ENCODE data around the gene SMCO4.
"Not testable (repeated sequence)": the region's sequence is repeated elsewhere in the genome, so short reads cannot be mapped to it uniquely, and the experiment has no call there.

The SMCO4 gene

DNA sequence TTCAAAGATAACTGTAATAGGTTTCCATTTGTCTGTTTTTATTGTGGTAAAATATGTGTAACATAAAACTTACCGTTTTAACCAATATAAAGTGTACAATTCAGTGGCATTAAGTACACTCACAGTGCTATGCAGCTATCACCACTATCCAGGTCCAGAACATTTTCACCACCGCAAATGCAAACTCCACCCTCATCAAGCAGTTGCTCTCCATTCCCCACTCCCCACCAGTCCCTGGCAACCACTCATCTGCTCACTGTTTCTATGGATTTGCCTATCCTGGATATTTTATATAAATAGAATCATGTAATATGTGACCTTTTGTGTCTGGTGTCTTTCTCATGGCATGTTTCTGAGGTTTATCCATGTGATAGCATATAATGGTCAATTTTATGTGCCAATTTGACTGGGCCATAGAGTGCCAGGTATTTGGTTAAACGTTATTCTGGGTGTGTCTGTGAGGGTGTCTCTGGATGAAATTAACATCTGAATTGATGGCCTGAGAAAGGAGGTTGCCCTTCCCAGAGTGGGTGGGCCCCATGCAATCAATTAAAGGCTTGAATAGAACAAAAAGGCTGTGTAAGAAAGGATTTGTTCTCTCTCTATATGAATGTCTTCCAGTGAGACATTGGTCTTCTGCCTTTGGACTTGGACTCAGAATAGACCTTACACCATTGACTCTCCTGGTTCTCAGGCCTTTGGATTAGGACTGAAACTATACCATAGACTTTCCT lies 17.2 kb upstream of the SMCO4 start:
- DNase-seq (ENCODE audit: low spot score) = no peak

DNA sequence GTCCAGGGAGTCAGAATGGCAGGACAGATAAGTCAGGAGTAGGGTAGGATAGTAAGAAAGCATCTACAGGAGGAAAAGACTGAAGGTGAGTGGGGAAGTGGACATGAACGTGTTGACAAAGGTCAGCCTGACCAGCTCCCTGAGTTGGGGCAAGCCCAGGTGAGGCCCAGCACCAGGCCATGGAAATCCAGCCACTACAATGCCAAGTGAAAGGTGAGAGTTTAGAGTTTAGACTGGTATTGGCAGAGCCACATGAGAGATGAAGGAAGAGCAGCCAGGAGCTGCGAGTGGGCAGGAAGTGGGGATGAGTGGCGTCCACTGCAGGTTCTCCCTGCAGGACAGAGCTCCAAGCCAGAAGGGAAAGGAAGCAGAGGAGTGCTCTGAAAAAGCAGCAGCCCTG lies 16.5 kb upstream of the SMCO4 start:
- no peak for DNase-seq (ENCODE audit: low spot score)

DNA sequence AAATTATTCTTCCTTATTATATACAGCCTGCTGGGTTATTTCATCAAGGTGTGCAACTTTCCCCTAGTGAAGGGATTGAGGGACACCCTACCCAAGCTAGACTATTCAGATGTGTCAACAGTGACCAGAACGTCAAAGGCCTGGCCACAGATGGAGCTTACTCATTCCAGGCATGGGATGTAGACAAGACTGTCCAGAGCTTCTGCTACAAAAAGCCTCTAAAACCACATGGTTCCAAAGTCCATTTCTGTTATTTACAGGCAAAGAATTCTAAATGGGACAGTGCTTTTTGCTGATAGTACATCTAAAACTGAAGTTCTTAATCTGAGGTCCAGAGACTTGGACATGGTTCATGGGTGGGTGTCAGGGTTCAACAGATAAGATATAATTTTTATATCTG lies 9.7 kb upstream of the SMCO4 start:
- DNase-seq (ENCODE audit: low spot score) = no peak

DNA sequence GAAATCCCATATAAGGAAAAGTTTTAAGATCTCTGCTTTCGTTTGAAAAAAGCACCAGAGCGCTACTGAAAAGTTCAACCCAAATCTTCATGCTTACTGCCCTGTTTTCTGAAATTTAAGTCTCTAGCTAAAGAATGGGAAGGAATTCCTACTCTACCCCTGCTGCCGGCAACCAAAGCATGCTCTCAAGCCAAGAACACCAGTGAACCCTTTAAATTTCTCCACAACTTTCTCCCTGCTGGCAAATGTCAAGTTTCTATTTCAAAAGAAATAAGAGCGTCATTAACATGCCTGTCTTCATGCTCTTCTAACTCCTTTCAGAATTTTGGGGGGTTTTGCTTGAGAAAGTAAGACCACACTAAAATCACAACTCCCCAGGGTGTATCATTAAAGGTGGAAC lies 6.8 kb upstream of the SMCO4 start:
- DNase-seq (ENCODE audit: low spot score) = no peak

DNA sequence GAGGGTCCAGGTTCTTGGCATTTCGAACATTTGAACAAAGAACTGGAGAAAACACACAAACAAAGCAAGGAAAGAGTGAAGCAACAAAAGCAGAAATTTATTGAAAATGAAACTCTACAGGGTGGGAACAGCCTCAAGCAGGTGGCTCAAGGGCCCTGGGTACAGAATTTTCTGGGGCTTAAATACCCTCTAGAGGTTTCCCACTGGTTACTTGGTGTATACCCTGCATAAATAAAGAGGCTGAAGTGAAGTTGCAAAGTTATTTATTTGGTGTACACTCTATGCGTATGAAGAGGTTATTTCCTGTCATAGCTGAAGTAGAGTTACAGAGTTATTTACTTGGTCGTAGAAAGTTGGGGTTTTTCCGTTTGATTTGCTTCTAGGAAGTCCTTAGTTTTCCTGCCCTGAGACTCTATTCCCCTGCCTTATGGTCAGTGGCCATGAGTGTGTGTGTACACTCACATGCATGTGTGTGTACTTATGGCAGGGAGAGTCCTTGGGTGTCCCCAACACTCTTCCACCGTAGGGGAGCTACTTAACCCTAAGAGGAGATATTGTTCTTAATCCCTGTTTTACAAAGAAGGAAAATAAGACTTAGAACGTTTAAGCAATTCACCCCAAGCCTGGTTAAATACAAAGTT lies 5.6 kb upstream of the SMCO4 start:
- no peak for DNase-seq (ENCODE audit: low spot score)

DNA sequence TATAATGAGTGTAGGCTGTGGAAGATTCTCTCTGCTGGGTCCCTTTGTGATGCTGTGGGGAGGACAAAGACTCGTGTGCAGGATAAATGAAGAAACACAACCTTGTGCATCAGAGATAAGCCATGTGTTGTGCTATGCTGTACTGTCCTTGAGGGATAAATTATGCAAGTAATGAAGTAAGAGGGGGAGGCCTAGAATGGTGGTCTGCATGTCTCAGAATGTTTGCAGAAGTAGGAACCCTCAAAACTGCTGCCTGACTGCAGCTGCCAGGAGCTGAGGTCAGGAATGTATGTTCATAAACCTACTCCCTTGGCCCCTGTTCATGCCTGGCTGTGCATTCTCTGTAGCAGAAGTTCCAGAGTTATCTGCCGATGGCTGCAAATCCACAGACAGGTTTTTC lies 4.6 kb upstream of the SMCO4 start:
- DNase-seq (ENCODE audit: low spot score) = no peak

DNA sequence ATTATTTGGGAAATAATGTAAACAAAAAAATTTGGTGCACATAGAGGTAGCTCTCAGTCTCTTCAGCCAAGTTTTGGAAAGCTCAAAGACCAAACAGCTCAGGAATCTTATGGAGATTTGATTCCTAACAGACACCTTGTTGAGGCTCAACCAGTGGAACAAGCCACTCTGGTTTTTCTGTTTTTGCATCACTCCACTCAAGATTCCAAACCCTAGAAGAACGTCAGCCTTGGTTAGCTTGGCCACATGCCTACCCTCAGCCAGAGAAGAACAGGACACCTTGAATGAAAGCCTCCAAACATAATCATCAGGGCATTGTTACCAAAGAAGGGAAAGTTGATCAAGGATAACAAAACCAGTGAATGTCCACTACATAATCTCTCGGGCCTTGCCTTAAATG lies 3.8 kb upstream of the SMCO4 start:
- no peak for DNase-seq (ENCODE audit: low spot score)

DNA sequence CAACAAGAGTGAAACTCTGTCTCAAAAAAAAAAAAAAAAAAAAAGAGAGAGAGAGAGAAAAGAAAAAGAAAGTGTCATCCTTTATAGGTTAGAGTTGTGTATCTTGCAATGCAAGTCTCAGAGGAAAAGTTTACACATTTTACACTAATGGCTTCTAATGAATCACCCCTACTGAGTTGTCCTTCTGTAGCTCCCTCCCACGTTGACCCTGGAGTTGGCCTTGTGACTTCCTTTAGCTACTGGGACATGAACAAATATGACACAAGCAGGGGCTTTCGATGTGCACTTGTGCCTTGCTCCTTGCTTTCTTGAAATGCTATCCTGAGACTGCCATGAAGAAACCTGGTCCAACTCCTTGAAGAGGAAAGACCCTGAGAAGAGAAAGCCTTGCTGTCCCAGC lies 2.4 kb upstream of the SMCO4 start:
- DNase-seq (ENCODE audit: low spot score) = no peak

DNA sequence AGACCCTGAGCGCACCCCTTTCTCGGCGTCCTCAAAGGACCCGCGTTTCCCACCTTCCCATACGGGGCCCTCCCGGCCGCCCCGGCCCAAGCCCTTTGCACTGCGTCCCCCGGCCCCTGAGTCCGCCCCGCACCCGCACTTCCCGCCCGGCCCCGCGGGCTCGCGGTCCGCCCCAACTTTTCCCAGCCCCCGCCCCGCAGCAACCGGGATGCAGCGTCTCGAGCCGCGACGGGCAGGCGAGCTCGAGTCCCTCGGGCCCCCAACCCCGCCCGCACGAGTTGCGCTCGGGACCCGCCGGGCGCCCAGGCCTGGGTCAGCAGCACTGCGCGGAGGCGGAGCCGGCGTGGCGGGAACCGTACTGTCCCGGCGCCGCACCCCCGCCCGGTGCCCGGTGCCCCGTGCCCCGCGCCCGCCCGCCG lies 371 bp downstream of the SMCO4 start:
- no peak for DNase-seq (ENCODE audit: low spot score)

DNA sequence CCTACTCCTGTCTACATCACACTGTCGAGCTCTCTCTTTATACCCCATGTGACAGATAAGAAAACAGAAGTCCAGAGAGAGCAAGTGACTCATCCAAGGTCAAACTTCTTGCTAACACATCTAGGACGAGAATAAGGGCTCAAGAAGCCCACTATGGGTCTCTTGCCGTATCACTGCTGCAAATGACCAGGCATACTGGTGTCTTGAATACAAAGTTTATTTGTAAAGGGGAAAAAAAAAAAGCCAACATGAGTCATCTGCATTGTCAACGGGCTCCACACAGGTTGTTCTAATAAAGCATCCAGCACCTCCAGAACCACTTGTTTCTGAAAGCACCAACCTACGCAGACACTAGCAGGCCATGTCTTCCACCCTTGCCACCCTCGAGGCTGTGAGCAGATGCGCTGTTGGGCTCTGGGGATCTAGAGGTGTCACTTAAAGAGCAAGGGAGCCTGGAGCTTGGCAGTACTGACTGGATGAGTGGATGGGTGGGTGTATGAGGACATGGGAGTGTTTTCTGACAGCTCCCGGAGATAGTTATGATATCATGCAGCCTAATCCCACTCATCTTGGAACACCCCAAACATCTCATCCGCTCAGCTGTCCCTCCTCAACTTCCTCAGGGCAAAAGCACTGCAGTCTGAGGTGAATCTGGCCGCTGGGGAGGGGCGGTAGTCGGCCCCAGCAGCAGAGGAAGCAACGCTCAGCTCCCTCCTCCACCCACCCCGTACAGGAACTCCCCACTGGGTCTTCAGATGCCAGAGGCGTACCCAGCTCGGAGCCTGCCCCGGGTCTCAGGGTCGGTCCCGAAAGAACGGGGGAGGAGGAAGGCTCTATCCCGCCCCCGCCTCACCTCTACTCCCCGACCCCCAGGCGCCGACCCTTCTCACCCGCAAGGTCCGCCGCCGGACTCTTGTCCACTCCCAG lies 1.0 kb downstream of the SMCO4 start:
- peak; percentile 63 for DNase-seq (ENCODE audit: low spot score)

DNA sequence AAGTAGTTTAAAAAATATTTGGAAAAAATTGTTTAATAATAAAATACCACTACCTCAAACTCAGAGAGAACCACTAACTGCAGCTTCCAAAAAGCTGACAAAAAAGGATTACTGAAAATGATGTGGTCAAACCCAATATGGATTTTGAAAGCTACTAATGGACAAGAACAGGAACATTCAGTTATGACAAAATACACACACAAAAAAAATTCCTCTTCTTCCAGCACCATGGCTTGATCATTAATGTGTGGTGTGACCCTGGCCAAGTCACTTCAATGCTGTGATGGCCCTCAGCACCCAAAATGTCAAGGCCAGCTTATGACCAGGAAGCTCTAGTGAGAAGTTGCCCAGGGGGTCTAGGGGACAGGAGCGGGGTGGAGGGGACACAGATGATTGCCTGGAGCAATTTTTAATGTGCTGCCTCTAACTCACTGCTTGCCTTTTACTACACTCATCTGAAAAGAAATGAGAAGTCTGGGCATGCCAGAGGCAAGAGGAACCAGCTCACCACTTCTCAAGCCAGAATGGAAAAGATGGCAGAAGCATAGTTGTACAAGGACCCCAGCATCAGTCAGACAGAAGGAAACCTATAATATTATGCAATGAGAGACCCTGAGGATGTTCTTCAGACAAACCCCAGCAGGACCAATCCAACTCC lies 2.2 kb downstream of the SMCO4 start:
- DNase-seq (ENCODE audit: low spot score) = no peak

DNA sequence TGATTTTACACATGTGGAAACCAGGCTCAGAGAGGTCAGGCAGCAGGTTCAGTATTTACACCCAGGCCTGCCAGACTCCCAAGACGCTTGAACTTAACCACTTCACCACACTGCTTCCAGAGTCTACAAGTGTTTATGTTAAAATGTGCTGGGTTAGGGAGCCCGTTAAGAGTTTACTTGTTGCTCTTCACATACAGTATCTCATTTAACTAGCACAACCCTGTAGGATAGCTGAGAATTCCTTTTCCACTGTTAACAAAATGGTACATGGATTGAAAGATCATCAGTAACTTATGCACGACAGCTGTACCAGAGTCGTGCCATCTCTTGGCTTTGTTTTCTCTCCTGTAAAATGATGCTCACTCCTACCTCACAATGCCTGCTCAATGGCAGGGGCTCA lies 2.9 kb downstream of the SMCO4 start:
- DNase-seq (ENCODE audit: low spot score) = no peak

DNA sequence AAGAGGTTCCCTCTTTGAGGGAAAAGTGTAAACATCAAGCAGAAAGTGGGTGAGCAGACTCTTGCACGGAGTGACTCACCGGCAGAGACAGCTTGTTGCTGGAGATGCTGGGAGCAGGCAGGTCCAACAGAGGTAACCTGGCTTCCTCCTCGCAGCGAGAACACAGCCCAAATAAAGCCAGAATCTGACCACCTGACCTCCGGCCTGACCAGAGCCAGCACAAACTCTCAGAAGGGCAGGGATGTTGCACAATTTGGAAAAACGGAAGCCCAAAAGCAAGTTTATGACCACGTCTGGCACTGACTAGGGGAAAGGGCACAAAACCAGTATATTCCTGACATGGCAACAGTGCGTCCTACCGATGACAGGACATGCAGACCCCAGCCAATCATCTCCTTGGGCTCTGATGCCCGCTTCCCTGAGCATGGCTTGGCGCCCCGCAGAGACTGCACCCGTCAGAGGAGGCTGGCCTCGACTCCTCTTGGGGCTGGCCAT lies 5.4 kb downstream of the SMCO4 start:
- peak; percentile 20 for DNase-seq (ENCODE audit: low spot score)

DNA sequence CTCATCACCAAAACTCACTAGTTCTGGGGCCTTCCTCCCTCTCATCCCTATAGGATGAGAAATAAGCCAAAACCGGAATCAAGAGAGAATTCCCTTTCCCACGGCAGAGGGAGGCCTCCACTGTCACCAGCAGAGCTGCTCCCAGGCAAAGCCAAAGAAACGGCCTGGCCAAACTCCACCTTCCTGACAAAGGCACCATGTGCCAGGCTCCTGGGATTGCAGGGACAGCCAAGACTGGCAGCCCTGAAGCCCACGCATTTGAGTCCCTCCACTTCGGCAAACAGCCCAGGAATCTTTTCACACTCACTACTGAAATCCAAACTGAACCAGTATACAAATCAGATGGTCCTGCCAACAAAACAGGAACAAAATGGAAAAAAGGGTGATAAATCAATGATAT lies 6.1 kb downstream of the SMCO4 start:
- no peak for DNase-seq (ENCODE audit: low spot score)

DNA sequence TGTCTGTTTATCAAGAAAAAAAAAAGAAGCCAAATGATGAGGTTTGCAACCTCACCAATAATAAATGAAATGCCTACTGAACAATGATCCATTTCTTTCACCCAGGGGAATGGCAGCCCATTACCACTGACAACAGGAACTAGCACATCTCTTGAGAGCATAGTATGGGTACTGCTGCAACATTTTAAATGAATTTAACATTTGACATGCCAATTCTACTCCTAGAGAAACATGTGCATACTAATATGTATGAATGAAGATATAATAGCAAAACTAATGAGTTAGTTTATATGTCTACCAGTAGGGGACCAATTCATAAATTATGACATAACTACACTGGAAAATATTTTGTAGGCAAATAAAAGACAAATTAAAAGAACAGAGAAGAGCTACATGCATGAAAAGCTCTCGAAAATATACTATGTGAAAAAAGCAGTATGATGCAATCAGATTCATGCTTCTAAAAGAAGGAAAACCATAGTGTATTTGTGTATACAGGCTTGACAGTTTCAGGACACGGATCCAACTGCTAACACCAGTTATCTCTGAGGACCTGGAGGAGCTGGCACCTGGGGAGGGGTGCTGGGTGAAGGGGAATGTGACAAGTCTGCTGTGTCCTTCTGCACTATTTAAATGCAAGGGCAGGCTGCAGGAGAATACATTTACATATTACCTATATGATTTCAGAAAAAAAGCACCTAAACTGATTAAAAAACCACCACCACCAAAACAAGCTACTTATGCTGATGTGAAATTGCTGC lies 6.9 kb downstream of the SMCO4 start:
- DNase-seq (ENCODE audit: low spot score) = no peak

DNA sequence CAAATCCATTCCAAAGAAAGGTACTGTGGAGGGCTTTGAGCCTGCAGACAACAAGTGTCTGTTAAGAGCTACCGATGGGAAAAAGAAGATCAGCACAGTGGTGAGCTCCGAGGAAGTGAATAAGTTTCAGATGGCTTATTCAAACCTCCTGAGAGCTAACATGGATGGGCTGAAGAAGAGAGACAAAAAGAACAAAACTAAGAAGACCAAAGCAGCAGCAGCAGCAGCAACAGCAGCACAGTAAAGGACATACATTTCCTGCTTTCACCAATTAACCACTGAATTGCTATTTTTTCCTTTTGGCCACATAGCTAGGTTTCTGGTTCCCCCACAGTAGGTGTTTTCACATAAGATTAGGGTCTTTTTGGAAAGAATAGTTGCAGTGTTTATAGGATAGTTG lies 7.6 kb downstream of the SMCO4 start:
- not testable (repeated sequence) for DNase-seq (ENCODE audit: low spot score)

DNA sequence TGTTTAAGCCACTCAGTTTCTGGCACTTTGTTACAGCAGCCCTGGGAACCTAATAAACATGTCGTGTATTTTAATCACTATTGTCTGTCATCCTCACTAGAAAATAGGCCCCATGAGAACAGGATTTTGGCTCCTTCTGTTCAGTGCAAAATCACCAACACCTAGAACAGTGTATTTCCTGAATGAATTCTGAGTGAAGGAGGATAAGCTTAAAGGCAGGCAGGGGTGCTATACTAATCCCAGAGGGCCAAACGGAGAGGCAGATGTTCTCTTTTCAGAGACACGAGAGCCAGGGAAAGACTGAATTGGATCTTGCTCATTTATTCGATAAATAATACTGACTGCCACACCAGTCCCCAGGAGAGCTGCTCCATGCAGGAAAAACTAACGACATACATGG lies 10.4 kb downstream of the SMCO4 start:
- DNase-seq (ENCODE audit: low spot score) = no peak

DNA sequence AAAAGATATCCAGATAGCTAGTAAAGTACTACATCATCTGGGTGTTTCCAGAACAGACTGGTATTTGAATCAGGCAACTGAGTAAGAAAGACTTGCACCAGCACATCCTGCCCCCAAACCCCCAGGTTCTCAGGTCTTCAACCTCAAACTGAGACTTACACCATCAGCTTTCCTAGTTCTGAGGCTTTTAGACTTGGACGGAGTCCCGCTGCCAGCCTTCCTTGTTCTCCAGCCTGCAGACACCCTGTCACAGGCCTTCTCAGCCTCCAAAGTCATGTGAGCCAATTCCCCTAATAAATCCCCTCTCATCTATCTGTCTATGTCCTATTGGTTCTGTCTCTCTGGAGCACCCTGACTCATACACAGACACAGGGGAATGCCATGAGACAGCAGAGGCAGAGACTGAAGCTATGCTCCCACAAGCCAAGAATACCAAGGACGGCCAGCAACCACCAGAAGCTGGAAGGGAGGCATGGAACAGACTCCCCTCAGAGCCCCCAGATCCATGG lies 10.9 kb downstream of the SMCO4 start:
- DNase-seq (ENCODE audit: low spot score) = peak; percentile 12

DNA sequence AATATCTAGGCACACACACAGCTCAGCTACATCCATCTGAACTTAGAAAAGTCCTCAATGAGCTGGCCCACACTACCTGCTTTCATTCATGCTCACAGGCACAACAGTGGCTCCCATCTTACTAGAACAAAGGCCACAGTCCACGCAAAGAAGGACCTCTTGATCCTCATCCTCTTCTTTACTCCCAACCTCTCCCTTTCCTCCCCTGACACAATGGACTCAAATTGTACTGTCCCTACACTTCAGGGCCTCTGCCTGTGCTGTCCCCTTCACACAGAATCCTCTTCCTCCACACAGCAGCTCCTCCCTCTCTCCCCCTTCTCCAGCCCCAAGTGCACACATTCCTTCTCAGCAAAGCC lies 12.7 kb downstream of the SMCO4 start:
- no peak for DNase-seq (ENCODE audit: low spot score)

DNA sequence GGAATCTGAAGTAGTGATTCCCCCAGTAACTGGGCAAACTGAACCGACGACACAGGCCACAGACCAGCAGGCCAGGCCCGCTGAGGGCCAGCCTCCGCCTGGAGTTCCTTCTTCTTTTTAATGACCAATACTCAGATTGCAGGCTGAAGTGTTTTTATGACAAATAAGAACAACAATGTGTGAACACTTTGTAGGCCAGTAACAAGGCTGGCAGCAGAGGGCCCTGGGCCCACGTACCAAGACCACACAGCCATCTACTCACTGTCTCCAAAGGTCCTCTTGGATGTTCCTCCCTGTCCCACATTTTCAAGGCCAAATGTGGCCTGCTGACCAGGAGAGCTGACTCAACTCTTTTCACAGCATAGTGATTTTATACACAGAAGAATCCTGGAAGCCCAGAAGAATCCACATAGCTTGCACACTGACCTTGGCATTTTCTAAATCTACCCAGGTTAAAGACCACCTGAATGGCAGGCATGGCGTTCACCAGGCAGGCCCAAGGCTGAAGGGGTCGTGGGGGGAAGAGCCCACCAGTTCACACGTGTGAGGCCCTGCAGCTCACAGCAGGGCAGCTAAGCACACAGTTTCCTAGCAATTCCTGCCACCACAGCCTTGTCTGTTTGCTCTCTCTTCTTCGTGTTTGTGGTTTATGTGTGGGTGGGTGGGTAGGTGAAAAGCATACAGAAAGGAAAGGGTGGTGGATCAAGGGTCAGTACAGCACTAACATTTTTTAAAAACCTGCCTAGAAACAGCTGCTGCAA lies 13.3 kb downstream of the SMCO4 start:
- peak; percentile 17 for DNase-seq (ENCODE audit: low spot score)
